ENCODE results near the gene AKAP10.
"Not testable (repeated sequence)": the region's sequence is repeated elsewhere in the genome, so short reads cannot be mapped to it uniquely, and the experiment has no call there.

The AKAP10 gene

DNA sequence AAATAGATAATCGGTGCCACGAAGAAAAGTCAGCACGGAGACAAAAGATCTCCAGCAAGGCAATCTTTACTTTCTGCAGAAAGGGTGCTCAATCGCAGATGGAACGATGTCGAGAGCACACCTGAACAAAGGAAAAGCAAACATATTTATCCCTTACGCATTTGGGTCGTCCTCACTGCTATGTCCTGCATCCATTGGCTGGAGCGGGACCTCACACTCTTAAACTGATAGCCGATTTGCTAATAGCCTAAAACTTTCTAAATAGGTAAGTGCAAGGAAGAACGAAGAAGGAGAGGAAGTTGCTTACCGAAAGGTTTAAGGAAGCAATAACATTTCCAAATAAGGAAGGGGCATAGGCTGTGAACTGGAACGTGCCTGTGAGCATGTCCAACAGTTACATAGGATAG lies 1.2 kb upstream of the AKAP10 start:
- no peak for DNase-seq

- no peak for DNase-seq
Observed at GRCh38 chr17:19978209-19978802, 678 bp upstream of the AKAP10 start.

GRCh38 chr17:19975601-19976000 lies 2.0 kb downstream of the AKAP10 start:
- no peak for DNase-seq

- no peak for DNase-seq
Observed at GRCh38 chr17:19973156-19973555, 4.5 kb downstream of the AKAP10 start.

DNA sequence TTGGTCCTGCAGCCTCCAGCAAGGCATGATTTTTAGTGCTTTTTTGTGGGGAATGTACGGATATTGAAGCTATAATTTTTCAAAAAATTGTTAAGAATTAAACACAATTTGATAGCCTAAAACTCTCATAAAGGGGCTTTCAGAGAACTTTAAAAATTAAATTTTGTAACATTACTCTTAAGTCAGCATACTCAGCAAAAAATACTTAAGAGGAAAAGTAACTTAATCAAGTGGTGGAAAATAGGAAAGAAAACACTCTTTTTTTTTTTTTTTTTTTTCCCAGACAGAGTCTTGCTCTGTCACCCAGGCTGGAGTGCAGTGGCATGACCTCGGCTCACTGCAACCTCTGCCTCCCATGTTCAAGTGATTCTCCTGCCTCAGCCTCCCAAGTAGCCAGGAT lies 14.7 kb downstream of the AKAP10 start:
- not testable (repeated sequence) for DNase-seq

DNA sequence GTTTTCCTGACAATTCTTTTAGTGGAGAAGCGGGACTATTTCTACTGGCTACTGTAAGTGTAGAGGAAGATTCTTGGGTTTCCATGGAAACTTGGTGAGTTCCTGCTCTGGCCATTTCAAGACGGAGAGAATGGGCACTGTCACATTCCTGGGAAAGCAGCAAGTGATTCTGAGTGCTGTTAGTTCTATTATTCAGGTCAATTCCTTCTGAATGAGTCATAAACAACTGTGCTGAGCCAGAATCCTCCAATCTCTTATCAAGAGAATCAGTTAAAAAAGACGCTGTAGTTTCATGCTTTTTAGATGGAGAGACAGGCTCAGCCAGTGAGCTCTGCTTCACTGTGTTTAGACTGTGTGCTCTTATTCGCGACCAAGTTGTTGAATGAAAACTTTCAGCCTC lies 19.6 kb downstream of the AKAP10 start:
- no peak for DNase-seq

DNA sequence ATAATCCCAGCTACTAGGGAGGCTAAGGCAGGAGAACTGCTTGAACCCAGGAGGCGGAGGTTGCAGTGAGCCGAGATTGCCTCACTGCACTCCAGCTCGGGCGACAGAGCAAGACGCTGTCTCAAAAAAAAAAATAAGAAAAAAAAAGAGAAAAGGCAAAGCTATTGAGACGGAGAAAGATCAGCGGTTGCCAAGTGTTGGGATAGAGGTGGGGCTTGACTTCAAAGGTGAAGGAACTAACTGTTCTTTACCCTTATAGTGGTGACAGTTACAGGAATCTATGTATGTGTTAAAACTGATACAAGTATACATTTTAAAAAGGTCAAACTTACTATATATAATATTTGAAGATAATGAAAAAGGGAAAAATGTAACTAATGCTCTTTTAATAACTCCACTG lies 22.5 kb downstream of the AKAP10 start:
- DNase-seq = no peak

DNA sequence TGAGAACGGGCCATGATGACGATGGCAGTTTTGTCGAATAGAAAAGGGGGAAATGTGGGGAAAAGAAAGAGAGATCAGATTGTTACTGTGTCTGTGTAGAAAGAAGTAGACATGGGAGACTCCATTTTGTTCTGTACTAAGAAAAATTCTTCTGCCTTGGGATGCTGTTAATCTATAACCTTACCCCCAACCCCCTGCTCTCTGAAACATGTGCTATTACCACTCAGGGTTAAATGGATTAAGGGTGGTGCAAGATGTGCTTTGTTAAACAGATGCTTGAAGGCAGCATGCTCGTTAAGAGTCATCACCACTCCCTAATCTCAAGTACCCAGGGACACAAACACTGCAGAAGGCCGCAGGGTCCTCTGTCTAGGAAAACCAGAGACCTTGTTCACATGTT lies 26.2 kb downstream of the AKAP10 start:
- not testable (repeated sequence) for DNase-seq

DNA sequence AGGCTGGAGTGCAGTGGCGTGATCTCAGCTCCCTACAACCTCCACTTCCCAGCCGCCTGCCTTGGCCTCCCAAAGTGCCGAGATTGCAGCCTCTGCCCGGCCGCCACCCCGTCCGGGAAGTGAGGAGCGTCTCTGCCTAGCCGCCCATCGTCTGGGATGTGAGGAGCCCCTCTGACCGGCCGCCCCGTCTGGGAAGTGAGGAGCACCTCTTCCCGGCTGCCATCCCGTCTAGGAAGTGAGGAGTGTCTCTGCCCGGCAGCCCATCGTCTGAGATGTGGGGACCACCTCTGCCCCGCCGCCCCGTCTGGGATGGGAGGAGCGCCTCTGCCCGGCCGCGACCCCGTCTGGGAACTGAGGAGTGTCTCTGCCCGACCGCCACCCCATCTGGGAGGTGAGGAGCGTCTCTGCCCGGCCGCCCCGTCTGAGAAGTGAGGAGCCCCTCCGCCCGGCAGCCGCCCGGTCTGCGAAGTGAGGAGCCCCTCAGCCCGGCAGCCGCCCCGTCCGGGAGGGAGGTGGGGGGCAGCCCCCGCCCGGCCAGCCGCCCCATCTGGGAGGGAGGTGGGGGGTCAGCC lies 26.9 kb downstream of the AKAP10 start:
- DNase-seq = not testable (repeated sequence)

DNA sequence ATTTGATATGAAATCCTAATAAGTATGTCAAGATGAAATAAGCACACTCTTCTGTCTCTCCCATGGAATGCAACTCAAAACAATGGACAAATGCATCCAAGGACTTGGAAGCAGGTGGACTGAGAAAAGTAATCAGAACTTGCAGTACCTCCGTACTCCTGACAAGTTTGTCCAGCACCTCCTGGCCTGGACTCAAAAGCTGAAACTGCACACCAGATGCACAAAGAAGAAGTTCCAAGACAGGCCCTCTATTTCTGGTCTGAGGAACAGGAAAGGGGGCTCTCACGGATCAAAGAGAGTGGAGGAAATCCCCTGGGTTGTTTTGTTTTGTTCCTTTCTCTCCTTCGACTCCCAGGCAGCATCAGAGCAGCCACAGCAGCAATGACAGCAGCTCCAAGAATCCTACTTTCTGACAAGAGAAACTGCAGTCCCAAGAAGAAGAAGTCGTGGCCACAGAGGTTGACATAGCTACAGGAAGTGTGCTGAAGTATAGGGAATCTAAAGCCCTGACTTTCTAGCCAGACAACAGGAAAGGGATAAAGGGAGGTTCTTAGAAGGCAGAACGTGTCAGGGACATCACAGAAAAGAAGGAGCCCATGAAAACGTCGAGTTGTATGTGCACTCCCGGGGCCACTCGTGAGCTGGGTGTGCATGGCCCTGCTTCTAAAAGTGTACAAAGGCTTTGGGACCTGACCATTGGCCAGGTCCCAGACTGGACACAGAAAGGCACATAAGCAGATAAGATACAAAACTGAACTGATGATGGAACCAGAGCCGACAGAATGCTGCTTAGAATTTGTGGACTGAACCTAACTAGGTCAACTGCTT lies 29.3 kb downstream of the AKAP10 start:
- DNase-seq = no peak

DNA sequence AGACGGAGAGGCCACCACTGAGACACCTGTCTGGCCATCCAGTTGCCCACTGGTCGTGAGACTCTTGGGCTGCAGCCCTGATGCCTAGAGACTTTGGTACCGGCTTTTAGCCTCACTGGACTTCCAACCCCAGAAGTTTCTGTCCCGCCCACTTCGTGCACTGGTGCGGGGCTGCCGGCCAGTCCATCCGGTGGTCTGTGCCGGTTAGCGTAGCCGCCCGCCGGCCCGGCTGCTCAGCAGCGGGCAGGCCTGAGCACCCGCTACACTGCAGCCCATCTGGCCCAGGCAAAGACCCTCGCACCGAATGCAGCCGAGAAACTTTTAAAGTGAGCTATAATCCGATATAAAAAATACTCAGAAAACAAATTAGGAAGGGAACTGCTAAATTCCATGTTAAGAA lies 30.7 kb downstream of the AKAP10 start:
- DNase-seq = no peak

DNA sequence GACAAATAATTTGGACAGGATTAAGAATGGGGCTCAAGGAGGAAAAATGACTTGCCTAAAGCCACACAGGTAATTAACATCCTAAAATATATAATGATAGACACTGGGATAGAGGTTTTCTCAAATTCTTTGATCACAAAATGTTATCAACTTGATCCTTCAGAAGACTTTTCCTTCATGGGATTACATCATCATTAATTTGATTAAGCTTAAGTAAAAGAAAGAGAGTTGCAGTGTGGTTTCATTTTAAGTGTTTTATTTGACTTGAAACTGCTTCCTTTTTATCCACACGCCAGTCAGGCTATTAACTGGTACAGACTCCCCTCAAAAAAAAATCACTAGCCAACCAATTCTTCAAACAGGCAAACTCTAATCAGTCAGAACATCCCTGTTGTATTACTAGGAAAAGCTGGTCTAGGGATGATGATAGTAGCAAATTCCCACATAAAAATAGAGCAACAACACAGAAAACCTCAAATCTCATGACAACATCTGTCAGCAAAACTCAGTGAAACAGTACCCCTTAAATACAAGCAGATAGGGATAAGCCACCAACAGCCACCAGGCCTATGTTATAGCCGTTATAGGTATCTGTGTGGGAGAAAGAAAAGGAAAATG lies 32.5 kb downstream of the AKAP10 start:
- DNase-seq = no peak

GRCh38 chr17:19943599-19943998 lies 34.0 kb downstream of the AKAP10 start:
- DNase-seq = no peak

- DNase-seq = no peak
Observed at GRCh38 chr17:19943026-19943425, 34.6 kb downstream of the AKAP10 start.

DNA sequence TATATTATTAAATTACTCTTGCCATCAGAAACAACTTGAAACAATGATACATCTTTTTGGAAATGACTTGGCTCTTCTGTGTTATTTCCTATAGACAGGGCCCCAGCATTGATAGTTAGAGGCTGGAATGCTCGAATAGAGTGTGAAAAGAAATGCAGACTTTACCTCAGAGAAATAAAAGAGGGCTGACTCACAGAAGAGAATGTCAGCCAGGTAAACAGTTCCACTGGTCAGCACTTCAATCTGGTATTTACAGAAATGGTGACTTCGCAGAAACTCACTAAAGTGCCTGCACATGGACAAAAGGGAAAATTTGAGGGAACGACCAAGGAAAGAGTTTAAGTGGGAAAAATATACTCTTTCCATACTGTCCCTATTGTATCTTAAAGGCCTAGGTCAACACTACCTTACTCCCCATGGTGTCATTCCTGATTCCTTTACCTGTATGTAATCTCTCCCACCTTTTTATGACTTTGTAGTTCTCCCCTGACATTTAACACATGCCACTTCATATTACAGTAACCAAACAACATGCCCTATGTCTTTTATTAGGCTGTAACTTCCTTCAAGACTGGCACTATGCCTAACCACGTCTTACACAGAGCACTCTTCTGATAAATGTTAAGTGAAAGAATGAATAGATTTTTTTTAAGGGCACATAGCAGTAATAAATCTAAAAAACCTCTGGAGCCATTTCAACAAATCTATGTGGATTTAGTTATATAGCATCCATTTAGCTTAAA lies 36.7 kb downstream of the AKAP10 start:
- DNase-seq = no peak

GRCh38 chr17:19939993-19940721 lies 37.5 kb downstream of the AKAP10 start:
- DNase-seq = no peak

DNA sequence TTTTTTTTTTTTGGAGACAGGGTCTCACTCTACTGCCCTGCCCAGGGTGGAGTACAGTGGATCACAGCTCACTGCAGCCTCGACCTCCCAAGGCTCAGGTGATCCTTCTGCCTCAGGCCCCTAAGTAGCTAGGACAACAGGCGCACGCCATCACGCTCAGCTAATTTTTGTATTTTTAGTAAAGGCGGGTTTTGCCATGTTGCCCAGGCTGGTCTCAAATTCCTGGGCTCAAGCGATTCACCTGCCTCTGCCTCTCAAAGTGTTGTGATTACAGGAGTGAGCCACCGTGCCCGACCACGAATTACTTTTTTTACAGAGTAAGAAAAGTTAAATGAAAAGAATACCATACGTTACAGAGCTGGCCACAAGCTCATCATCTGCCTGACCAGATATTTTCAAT lies 38.9 kb downstream of the AKAP10 start:
- no peak for DNase-seq

DNA sequence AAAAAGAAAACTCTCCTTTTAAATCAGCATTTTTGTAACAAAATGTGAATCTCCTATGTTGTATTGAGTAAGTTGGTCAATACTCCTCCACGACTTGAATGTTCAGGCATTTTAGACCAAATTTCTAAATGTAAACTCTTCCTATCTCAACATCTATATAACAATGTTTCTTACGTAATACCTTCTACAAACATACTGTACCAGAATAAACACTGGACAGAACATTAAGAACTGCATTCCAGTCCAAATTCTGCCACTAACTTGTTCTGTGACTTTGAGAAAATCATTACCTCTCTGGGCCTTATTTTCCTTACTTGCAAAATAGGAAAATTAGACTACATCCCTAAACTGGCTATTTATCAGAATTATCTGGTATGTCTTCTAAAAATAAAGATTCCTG lies 40.1 kb downstream of the AKAP10 start:
- DNase-seq = no peak

DNA sequence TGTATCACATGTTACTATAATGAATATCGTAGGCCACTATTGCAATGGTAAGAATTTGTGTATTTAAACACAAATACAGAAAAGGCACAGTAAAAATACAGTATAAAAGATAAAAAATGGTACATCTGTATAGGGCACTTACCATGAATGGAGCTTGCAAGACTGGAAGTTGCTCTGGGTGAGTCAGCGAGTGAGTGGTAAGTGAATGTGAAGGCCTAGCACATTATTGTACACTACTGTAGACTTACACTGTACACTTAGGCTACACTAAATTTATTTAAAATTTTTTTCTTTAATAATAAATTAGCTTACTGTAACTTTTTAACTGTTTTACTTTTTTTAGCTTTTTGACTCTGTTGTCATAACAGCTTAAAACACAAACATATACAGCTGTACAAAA lies 42.5 kb downstream of the AKAP10 start:
- DNase-seq = no peak

GRCh38 chr17:19933628-19934027 lies 44.0 kb downstream of the AKAP10 start:
- DNase-seq = no peak

DNA sequence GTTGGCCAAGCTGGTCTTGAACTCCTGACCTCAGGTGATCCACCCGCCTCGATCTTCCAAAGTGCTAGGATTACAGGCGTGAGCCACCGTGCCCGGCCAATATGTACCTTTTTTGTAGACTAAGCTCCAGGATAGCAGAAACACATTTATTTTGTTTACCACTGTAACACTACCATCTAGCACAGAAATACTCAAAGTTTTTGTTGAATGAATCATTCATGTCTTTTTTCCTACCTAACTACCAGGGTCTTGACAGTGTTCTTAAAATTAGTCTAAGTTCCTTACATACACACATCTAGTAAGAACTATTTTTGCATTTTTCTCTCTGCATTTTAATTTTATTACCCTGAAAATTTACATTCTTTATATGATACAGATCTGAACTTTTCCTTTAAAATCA lies 44.4 kb downstream of the AKAP10 start:
- DNase-seq = no peak

DNA sequence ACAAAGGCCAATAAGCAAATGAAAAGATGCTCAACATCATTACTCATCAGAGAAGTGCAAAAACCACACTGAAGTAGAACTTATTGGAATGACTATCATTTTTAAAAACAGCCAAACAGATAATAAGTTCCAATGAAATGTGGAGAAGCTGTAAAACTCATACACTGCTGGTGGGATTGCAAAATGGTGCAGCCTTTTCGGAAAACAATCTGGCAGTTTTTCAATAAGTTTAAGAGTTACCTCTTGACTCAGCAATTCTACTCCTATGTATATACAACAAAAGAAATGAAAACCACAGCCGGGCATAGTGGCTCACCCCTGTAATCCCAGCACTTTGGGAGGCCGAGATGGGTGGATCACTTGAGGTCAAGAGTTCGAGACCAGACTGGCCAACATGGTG lies 49.3 kb downstream of the AKAP10 start:
- DNase-seq = no peak
